ENCODE results near the gene RIPK1.
"Not testable (repeated sequence)": the region's sequence is repeated elsewhere in the genome, so short reads cannot be mapped to it uniquely, and the experiment has no call there.

Gene RIPK1

DNA sequence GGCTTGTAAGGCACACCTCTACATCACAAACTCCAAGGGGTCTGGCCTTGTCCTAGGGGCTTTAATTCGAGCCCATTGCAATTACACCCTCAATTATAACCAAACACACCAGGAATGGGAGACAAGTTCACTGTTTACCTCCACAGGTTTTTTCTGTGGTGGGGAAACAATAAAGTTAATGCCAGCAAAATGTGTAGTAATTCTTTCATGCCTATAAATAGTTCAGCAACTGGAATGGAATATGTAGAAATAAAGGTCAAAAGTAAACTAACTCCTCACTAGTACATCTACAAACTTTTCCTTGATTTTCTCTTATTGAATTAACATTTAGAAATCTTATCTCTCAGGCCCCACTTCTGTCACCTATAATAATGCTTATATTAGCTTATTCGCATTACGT lies 27.1 kb upstream of the RIPK1 start:
- TF ChIP-seq, protein P1, sequence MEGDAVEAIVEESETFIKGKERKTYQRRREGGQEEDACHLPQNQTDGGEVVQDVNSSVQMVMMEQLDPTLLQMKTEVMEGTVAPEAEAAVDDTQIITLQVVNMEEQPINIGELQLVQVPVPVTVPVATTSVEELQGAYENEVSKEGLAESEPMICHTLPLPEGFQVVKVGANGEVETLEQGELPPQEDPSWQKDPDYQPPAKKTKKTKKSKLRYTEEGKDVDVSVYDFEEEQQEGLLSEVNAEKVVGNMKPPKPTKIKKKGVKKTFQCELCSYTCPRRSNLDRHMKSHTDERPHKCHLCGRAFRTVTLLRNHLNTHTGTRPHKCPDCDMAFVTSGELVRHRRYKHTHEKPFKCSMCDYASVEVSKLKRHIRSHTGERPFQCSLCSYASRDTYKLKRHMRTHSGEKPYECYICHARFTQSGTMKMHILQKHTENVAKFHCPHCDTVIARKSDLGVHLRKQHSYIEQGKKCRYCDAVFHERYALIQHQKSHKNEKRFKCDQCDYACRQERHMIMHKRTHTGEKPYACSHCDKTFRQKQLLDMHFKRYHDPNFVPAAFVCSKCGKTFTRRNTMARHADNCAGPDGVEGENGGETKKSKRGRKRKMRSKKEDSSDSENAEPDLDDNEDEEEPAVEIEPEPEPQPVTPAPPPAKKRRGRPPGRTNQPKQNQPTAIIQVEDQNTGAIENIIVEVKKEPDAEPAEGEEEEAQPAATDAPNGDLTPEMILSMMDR (IDR thresholded peaks at IDR 0.05; ENCODE audit: low read depth, low read length) = no peak
- TF ChIP-seq POLR2A (IDR thresholded peaks at IDR 0.05; ENCODE audit: extremely low read depth, insufficient read length) (no peak), MYC (IDR thresholded peaks at IDR 0.05; ENCODE audit: low read depth, low read length) (no peak)
- TF ChIP-seq, protein P2, sequence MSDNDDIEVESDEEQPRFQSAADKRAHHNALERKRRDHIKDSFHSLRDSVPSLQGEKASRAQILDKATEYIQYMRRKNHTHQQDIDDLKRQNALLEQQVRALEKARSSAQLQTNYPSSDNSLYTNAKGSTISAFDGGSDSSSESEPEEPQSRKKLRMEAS (IDR thresholded peaks at IDR 0.05; ENCODE audit: low read depth, low read length) = no peak
- no peak overlapping the region for H3K4me3 ChIP-seq (ENCODE audit: low read depth, low read length)

GRCh38 chr6:3041606-3042005 lies 26.7 kb upstream of the RIPK1 start:
- TF ChIP-seq, protein P2 (IDR thresholded peaks at IDR 0.05; ENCODE audit: low read depth, low read length) = no peak
- no peak for TF ChIP-seq MYC (IDR thresholded peaks at IDR 0.05; ENCODE audit: low read depth, low read length)
- TF ChIP-seq, protein P1 (IDR thresholded peaks at IDR 0.05; ENCODE audit: low read depth, low read length) = no peak
- no peak for TF ChIP-seq POLR2A (IDR thresholded peaks at IDR 0.05; ENCODE audit: extremely low read depth, insufficient read length)
- DNase-seq (ENCODE audit: low read depth) = no peak
- H3K4me3 ChIP-seq (ENCODE audit: low read depth, low read length) = no peak overlapping the region

More for the DNA sequence above, 27.1 kb upstream of the RIPK1 start:
- no peak for DNase-seq (ENCODE audit: low read depth)

DNA sequence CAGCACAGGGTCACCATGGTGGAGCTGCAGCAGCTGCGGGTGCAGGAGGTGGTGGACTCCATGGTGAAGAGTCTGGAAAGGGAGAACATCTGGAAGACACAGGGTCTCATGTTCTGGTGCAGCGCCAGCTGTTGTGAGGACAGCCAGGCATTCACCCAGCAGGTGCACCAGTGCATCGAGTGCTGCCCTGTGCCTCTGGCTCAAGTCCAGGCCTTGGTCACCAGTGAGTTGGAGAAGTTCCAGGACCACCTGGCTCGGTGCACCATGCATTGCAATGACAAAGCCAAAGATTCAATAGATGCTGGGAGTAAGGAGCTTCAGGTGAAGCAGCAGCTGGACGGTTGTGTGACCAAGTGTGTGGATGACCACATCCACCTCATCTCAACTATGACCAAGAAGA lies 22.9 kb upstream of the RIPK1 start:
- DNase-seq (ENCODE audit: low read depth) = no peak
- TF ChIP-seq POLR2A (IDR thresholded peaks at IDR 0.05; ENCODE audit: extremely low read depth, insufficient read length) (no peak), MYC (IDR thresholded peaks at IDR 0.05; ENCODE audit: low read depth, low read length) (no peak)
- TF ChIP-seq, protein P1 (IDR thresholded peaks at IDR 0.05; ENCODE audit: low read depth, low read length) = no peak
- TF ChIP-seq, protein P2 (IDR thresholded peaks at IDR 0.05; ENCODE audit: low read depth, low read length) = no peak
- no peak overlapping the region for H3K4me3 ChIP-seq (ENCODE audit: low read depth, low read length)

GRCh38 chr6:3045777-3046176 lies 22.5 kb upstream of the RIPK1 start:
- H3K4me3 ChIP-seq (ENCODE audit: low read depth, low read length) = no peak overlapping the region
- TF ChIP-seq, protein P2 (IDR thresholded peaks at IDR 0.05; ENCODE audit: low read depth, low read length) = no peak
- no peak for TF ChIP-seq POLR2A (IDR thresholded peaks at IDR 0.05; ENCODE audit: extremely low read depth, insufficient read length)
- no peak for TF ChIP-seq MYC (IDR thresholded peaks at IDR 0.05; ENCODE audit: low read depth, low read length)
- TF ChIP-seq, protein P1 (IDR thresholded peaks at IDR 0.05; ENCODE audit: low read depth, low read length) = no peak
- no peak for DNase-seq (ENCODE audit: low read depth)

- no peak for DNase-seq (ENCODE audit: low read depth)
- no peak overlapping the region for H3K4me3 ChIP-seq (ENCODE audit: low read depth, low read length)
- TF ChIP-seq, protein P2 (IDR thresholded peaks at IDR 0.05; ENCODE audit: low read depth, low read length) = no peak
Observed at GRCh38 chr6:3046295-3046694, 22.0 kb upstream of the RIPK1 start.

DNA sequence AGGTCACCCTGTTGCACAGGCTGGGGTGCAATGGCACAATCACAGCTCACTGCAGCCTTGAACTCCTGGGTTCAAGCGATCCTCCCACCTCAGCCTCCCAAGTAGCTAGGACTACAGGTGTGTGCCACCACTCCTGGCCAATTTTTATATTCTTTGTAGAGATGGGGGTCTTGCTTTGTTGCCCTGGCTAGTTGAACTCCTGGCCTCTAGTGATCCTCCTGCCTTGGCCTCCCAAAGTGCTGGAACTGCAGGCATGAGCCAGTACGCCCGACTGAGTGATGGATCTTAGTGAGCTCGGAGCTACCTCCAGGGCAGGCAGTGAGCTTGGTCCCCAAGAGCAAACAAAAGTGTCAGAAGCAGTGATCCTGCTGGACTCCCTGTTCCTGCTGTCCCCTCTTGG lies 20.3 kb upstream of the RIPK1 start:
- not testable (repeated sequence) for DNase-seq (ENCODE audit: low read depth); H3K4me3 ChIP-seq (ENCODE audit: low read depth, low read length)

DNA sequence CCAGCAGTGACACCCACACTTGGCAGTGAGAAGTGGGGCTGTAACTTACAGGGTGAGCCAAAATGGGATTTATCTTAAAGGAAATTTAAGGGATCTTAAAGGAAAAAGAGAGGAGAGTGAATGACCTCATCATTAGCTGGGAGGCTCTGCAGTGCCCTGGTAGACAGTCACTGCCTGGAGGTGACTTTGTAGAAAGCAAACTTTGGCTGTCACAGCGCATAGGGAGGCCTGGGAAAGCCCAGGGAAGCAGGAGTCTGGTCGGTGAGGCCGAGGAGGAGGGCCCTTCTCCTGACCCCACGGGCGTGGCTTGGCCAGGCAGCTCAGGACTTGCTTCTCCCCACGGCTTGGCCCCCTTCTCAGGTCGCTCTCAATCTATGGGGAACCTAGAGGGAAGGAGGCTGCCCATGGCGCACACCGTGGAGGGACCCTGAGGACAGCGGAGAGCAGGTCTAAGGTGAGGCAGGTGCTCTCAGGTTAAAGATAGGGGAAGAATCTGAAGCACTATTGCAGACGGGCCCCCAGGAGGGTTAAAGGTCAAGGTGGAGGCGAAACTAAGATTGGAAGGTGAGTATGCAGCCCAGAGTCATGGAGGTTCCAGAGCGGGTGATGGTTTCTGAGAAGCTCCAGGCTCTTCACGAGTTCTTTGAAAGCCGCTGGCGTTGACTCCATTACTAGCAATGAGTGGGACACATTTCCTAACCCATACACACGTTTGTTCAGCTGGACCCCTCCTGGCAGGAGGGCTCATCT lies 15.6 kb upstream of the RIPK1 start:
- no peak overlapping the region for H3K4me3 ChIP-seq (ENCODE audit: low read depth, low read length)
- no peak for DNase-seq (ENCODE audit: low read depth)
- TF ChIP-seq, protein P2 (IDR thresholded peaks at IDR 0.05; ENCODE audit: low read depth, low read length) = no peak
- TF ChIP-seq, protein P1 (IDR thresholded peaks at IDR 0.05; ENCODE audit: low read depth, low read length) = no peak
- TF ChIP-seq POLR2A (IDR thresholded peaks at IDR 0.05; ENCODE audit: extremely low read depth, insufficient read length) = no peak
- TF ChIP-seq MYC (IDR thresholded peaks at IDR 0.05; ENCODE audit: low read depth, low read length) = no peak

Measured in NB4 (cell line).